ENCODE data around the gene SMARCD3.

The SMARCD3 gene

DNA sequence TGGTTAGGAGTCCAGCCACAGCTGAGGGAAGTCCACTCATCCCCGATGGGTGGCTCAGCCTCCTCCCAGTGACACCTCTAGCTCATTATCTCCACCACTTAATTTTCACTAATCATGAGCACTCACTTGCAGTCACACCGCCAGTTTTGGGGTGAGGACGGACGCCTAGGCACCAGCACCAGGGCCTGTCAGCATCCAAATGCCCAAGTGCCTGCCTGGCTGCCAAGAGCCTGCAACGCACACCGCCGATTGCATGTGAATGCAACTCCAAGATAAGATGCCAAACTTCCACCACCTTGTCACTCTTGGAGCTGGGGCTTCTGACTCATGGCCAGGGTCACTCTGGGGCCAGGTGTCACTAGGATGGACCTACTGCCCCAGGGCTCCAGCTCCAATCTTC, 24.4 kb upstream of the SMARCD3 start:
- no peak for DNase-seq (ENCODE audit: low read depth in 2 of 2)

DNA sequence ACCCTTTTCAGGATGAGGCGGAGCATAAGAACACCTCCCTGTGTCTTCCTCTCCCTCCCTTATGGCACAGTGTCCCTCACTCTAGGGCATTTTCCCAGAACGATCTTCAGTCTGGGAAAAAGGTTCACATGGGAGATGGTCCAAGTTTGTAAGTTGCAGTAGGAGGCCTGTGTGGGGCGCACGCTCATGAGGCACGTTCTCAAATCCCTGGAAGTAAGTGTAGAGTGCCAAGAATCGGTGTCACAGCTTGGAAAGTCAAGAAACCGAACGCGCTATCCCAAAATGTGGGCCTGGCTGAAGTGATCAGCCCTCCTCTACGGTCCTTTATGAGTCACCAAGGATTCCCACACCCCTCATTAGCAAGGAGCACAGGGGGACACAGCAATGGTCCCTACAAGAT, 23.9 kb upstream of the SMARCD3 start:
- DNase-seq (ENCODE audit: low read depth in 2 of 2): no peak

DNA sequence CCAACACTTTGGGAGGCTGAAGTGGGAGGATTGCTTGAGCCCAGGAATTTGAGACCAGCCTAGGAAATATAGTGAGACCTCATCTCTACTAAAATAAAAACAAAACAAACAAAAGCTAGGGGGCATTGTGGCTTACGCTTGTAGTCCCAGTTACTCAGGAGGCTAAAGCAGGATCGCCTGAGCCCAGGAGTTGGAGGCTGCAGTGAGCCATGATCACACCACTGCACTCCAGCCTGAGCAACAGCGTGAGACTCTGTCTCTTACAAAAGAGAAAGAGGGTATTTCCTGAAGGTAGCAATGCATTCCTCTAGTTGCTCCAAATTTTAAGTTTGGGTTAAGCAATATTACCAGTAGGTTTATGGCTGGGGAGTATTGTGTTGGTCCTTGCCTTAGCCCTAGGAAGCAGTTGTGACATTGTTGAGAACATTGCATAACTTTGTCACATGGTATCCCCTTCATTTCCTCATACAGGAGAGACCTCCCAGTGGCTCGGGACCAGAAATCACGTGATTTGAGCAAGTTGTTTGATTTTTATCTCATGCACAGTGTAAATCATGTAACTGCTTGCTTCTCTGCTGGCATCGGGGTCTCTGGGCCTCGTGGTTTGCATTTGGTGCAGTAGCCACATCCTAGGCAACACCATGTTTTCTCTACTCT, 23.3 kb upstream of the SMARCD3 start:
- DNase-seq (ENCODE audit: low read depth in 2 of 2): peak in 1 of 2 experiments; percentile 8

DNA sequence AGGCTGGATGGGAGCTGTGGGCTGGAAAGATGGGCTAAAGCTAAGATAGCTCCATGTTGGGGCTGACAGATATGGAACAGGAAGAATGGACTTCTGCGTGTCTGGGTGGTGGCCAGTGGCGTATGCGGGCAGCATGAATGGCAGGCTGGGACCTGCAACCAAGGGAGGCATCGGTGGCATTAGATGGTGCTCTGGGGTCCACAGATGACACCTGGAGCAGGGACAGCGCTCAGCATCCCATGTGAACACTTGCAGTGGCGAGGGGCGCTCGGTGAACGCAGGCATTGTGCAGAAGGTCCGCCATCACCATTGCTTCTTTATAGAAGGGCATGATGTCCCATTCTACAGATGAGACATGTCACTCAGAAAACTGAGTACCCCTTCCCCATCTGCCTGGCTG, 21.0 kb upstream of the SMARCD3 start:
- no peak for DNase-seq (ENCODE audit: low read depth in 2 of 2)

DNA sequence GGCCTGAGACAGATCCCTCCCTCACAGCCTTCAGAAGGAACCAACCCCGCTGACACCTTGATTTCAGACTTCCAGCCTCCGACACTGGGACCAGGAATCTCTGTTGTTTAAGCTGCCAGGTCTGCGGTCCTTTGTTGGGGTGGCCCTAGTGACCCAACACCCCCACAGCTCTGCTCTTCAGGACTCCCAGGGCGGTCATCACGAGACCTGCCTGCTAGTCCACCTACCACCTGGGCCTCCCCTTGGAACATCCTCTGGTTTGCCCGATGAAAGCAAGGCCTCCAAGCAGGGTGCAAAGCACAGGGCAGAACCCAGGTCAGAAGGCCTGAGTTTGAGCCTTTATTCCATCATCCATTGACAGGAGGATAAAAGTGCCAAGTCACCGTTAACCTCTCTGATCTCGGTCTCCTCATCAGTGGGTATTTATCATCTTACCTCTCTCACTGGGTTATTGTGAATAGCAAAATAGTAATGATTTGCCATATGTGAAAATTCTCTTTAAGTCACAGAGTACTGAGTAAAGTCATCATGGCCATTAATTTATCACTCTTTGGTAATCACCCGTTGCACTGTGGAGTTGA, 16.9 kb upstream of the SMARCD3 start:
- DNase-seq (ENCODE audit: low read depth in 2 of 2): no peak

DNA sequence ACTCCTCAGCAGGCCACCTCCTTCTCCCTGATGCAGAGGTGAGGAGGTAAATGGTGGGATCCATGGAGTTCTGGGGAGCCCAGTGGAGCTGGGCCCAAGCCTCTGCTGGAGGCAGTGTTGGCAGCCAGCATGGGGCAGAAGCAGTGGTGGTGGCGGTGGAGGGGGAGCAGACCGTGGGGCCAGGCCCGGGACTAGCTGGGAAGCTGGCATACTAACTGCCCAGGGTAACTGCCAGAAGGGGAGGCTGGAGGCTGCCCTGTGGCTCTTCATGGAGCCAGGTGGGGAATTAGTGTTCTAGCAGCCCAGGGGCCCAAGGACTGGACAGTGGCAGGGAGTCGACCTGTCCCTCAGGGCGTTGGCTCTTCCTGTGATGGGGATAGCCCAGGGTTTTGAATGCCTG, 16.1 kb upstream of the SMARCD3 start:
- DNase-seq (ENCODE audit: low read depth in 2 of 2): no peak

DNA sequence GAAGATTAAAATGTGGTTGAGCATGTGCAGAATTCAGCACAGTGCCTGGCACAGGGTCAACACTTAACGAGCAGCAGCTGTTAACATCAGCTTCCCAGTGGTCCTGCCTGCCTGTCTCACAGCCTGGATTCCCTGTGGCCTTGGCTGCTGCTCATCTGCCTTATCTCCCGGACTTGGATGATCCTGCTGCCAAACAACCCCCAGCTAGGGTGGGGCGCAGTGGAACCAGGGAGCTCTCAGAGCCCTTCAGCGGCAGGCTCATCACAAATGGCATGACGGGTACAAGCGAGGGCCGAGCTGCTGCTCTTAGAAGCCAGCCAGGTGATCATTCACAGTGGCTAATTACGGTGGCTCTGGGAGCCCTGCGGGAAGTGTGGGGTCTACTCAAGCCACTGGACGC, 13.0 kb upstream of the SMARCD3 start:
- DNase-seq (ENCODE audit: low read depth in 2 of 2): no peak

DNA sequence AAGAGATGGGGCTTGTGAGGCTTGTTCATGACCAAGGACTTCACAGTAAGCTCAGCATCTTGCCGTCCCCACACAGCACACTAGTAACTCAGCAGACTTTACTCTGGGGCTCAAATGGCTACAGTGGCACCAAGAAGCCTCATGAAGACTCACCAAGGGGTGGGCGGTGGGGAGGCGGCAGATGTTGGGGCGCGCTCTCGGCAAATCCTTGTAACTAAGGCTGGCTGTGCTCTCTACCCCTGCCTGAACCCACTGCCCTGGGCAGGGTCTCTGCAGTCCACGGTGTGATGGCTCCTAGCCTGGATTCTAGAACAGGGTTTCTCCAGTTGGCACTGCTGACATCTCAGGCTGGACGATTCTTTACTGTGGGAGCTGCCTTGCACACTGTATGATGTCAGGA, 12.4 kb upstream of the SMARCD3 start:
- no peak for DNase-seq (ENCODE audit: low read depth in 2 of 2)

DNA sequence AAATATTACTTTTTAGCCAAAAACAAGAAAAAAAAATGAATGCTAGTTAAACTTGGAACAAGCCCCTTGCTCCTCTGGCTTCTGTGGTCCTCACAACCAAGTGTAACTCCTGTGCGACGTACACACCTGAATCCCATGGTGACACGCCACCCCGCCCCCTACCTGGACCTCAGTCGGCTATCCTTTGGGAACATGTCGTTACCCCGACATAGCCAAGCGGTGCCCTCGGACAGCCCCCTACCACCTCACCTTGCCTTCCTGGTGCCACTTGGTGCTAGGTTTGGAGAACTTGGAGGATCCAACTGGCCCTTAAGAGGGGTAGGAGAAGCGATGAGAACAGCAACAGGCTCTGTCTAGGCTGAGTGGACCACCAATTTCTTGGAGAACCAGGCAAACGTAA, 12.0 kb upstream of the SMARCD3 start:
- no peak for DNase-seq (ENCODE audit: low read depth in 2 of 2)

DNA sequence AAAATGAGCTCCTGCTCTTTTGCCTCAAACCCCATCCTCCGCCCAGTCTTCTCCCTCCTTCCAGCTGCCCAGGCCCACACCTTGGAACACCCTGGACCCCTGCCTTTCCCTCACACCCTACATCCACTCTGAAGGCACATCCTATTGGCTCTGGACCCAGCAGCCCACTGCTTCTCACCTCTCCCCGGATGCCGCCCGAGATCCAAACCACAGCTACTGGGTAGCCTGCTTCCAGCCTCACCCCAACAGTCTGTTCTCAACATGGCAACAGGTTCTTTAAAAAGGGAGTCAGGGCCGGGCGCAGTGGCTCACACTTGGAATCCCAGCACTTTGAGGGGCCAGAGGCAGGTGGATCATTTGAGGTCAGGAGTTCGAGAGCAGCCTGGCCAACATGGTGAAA, 9.5 kb upstream of the SMARCD3 start:
- DNase-seq (ENCODE audit: low read depth in 2 of 2): no peak

DNA sequence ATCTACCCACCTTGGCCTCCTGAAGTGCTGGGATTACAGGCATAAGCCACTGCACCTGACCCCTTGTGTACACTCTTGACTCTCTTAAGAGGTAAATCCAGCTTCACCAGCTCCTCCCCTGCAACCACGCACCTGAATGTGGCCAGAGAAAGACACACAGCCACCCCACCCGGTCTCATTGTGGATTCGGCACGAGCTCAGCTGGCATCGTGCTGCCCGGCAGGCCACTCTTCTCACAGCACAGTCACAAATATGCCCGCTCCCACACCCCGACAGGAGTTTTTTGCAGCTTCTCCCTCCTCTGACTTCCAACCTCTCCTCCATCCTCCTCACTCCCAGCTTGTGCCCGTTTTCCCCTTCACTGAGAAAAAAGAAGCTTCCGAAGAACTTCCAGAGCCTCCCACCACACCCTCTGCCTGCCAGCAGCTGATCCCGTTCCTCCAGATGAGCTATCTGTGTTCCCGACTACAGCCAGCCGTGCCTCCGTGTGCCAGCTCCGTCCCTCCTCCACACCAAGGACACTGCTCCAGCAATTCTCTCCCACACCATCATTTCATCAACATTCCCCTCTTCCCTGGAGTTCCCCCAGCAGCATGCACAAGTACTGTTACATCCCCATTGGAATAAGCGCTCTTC, 8.0 kb upstream of the SMARCD3 start:
- no peak for DNase-seq (ENCODE audit: low read depth in 2 of 2)

DNA sequence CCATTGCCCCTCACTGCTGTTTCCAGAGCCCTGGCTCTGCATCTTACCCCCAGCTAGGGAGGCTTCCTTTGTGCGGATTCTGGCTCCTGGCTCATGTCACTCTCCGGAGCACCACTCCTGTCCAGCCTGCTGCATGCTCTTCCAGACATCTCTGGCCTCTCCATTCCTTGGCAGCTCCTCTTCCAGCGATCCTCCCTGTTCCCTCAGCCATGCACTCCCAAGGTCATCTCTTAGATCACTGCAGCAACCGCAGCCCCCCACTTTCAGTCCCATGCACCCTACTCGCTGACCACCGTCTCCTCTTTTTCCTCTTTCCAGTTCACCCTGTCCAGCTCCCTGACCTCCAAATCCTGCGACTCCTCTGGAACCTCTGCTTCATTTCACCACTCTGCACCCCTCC, 6.9 kb upstream of the SMARCD3 start:
- DNase-seq (ENCODE audit: low read depth in 2 of 2): no peak

DNA sequence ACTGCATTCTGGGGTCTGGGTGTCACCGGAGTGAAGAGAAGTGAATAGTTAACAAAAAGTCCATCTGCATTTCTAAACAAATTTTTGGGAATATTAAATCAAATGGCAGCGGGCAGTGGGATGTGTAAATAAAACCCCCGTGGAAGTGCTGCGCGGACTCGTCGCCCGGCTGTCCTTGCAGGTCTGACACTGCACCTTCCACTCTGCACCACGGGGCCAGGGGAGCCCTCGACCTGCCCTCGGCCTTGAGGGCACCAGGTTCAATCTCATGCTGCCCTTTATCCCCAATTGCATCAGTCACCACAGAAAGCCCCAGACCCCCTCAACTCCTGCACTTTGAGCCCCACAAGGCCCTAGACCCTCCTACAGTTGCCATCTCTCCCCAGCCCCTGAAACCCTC, 6.4 kb upstream of the SMARCD3 start:
- DNase-seq (ENCODE audit: low read depth in 2 of 2): no peak

DNA sequence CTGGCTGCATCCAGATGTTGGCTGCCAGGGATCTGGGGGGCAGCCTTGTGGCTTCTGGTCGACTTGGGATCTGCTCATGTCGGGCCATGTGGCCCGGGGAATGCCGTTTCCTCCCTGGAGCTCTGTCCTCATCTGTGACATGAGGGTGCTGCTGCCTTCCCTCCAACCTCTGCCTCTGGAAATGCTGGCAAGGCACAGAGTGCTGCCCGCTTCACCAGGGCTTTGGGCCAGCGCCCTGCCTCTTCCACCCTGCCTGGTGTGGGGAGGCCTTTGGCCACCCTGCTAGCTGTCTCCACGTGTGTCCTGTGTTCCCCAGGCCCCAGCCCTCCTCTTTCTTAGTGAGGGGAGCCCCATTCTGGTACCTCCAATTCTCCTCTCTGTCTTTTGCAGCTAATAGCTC, 5.8 kb upstream of the SMARCD3 start:
- no peak for DNase-seq (ENCODE audit: low read depth in 2 of 2)

DNA sequence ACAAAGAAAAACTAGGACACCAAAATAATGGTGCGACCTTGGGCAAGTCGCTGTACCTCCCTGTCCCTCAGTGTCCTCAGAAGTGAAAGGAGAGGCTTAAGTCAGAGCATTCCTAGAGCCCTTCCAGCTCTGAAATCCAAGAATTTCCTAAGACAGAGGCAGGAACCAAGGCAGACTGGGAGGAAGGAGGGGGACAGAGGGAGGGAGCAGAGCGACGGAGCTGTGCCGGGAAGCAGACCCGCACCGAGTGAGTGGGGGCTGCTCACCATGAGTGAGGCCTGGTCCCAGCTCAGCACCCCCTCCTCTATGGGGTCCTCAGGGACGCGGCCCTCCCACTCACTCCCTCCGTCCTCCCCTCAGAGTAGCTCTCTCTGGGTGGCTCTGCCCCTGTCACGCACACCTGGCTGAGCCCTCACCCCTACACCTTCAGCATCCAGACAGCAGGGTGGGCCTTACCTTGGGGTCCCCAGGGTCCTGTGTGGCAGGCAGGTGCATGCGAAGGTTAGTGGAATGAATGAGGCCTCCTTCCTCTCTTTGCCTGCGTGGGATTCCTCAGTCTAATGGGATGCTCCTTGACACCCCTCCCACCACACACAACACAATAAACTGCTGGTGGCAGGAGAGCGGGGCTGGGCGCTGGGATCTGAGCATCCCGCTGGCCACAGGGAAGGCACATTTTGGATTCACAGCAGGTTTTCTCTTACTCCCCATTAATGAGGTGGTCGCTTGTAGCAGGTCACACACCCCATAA, 4.6 kb upstream of the SMARCD3 start:
- no peak for DNase-seq (ENCODE audit: low read depth in 2 of 2)

DNA sequence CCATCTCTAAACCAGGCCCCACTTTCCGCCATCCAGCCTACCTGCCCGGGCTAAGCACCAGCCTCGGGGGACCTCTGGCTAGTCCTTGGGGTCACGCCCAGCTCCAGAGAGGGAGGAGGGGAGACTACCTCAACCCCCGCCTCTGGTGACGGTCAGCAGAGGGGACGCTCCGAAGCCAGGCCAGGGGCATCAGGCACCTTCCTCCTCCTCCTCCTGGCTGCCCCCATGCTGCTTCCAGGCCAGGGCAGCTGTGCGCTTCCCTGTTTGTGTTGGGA, 4.0 kb upstream of the SMARCD3 start:
- no peak for DNase-seq (ENCODE audit: low read depth in 2 of 2)

DNA sequence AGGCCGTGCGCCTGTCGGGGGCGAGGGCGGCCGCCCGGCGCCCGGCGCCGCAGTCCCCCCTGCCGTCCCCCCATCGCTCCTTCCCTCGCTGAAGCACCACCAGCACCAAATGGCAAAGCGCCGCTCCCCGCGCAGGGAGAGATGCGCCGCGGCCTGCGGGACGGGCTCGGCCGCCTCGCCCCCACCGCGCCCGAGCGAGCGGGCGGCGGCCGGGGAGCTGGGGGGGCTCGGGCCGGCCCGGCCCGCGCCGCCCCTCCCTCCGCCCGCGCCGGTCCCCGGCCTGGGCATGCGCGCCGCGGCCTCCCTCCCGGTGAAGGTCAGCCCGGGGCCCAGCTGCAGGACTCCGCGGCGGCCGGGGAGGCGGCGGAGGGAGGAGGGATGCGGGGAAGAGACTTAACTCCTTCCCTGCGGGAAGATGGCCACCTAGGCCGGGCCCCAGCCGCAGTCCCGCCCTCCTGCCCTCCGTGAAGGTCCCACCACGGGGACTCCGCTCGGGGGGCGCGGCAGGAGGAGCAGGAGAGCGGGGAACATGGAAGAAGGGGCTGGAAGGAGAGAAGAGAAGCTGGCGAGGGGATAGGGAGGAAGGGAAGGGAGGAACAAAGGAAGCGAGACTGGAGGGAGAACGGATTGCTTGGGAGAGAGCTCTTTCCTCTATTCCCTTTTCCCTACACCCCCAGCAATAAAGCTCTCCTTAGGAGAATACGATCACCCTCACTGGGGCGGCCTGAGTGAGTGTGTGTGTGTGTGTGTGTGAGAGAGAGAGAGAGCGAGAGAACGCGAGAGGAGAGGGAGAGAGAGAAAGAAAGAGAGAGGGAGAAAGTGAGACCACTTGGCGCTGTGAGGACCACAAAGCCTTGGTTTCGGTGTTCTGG, 3.4 kb upstream of the SMARCD3 start:
- DNase-seq (ENCODE audit: low read depth in 2 of 2): peak in 1 of 2 experiments; percentile 39

DNA sequence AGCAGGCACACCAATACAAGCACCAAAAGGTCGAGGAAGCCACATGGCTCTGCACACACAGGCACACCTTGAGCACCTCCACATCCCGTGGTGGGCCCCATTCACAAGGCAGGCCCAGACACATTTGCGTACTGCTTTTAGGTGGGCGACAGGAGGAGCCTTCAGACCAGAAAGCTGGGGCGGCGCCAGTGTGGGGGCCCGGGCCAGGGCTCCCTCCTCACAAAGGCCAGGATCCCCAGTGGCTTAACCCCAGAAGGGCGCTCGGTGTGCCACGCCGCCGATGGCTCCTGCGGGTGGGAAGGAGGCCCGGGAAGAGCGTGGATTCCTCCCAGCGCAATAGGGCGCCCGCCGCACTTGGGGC, 2.8 kb upstream of the SMARCD3 start:
- DNase-seq (ENCODE audit: low read depth in 2 of 2): peak in 1 of 2 experiments; percentile 5

DNA sequence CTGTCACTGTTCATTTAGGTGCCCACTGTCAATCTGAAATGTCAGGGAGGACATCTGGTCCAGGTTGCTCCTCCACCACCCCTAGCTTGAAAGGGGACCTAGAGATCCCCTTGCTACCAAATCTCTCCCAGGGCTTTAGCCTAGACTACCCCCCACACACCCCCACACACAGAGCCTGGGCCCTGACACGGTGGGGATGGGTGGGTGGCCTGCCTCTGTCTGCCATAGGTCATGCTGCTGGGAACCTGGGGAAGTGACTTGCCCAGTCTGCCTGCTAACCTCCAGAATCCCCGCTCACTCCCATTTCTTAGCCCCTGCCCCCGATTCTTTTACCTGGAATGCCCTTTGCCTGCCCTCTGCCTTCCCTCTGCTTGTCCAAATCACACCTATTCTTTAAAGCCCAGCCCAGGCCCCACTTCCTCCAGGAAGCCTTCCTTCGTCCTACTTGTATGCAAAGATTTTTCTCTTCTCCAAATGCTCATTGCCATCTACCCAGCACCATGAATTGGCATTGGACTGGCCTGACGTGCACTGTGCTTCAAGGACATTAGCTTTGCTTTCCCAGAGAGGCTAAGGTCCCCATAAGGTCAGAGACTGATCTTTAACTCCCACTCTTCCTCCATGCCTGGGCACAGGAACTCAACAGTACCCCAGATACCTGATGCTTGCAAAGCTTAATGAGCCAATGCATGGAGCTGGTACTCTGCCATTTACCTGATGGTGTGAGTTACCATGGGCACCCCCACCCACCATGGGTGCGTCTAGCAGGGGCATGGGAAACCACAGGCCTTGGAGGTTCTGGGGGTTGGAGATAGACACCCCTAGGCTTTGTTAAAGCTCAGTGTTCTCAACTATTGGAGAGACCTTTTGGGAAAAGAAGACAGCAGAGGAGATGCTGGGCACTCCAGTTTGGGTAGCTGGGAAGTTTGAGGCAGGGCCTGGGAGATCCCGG, 2.0 kb upstream of the SMARCD3 start:
- DNase-seq (ENCODE audit: low read depth in 2 of 2): no peak

DNA sequence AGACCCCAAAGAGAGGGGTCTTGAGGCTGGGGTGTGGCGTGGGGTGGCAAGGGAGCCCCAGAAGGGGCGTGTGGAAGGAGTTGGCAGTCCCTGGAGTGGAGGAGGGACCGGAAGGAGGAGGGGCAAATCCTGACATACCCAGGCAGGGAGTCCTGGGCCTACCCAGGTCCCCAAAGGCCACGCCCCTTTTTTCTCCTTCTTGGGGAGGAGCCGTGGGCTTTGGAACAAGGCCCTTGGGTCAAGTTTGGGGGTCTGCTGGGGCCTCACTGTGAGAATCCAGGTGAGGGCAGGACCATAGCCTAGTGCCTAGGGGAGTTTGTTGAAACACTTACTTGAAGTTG, 1.2 kb upstream of the SMARCD3 start:
- DNase-seq (ENCODE audit: low read depth in 2 of 2): peak in 1 of 2 experiments; percentile 18

Data from fibroblast of skin of left biceps (primary cell).